ENCODE results near the gene TNFRSF14. TPM values are rescaled to one million over a fixed set of nuclear protein-coding genes. Genes with fewer than 3 reads are reported as not detected.
"Not testable (repeated sequence)": the region's sequence is repeated elsewhere in the genome, so short reads cannot be mapped to it uniquely, and the experiment has no call there.

TNFRSF14 gene
- total RNA-seq, 2 donors from 2014 or later, result 9.2 to 14.5 TPM

- no peaks in the 10 kb centered on the region for H3K9me3 ChIP-seq
- no peaks in the 10 kb centered on the region for H3K36me3 ChIP-seq
- peak overlapping the region; percentile 92 to 94 for H3K27ac ChIP-seq
- peak; percentile 91 for DNase-seq (ENCODE audit: low spot score)
- no peak for TF ChIP-seq CTCF (IDR thresholded peaks at IDR 0.05)
- H3K27me3 ChIP-seq, result no peaks in the 10 kb centered on the region
- peak overlapping the region; percentile 47 to 63 for H3K4me3 ChIP-seq
- H3K4me1 ChIP-seq, result peaks cover 0 to 65% of the 10 kb centered on the region in 2 donors
These were observed 9.5 kb upstream of the TNFRSF14 start for GRCh38 chr1:2546515-2547209.

- Histone ChIP-seq H3K27ac (peak overlapping the region; percentile 92 to 94), H3K36me3 (no peaks in the 10 kb centered on the region), H3K9me3 (no peaks in the 10 kb centered on the region), H3K4me3 (peak overlapping the region; percentile 47 to 63), H3K27me3 (no peaks in the 10 kb centered on the region), H3K4me1 (peaks cover 0 to 65% of the 10 kb centered on the region in 2 donors)
- no peak for DNase-seq (ENCODE audit: low spot score)
- TF ChIP-seq CTCF (IDR thresholded peaks at IDR 0.05), result no peak
These were observed 8.7 kb upstream of the TNFRSF14 start for GRCh38 chr1:2547210-2548067.

- H3K27me3 ChIP-seq, result no peaks in the 10 kb centered on the region
- peak overlapping the region; percentile 92 to 94 for H3K27ac ChIP-seq
- no peaks in the 10 kb centered on the region for H3K9me3 ChIP-seq
- H3K4me3 ChIP-seq, result peak overlapping the region in 1 of 2 donors; percentile 63
- peak; percentile 83 for DNase-seq (ENCODE audit: low spot score)
- peaks cover 0 to 65% of the 10 kb centered on the region in 2 donors for H3K4me1 ChIP-seq
- no peaks in the 10 kb centered on the region for H3K36me3 ChIP-seq
- peak; percentile 95 to 99 for TF ChIP-seq CTCF (IDR thresholded peaks at IDR 0.05)
These were observed 8.0 kb upstream of the TNFRSF14 start for GRCh38 chr1:2548068-2548589.

GRCh38 chr1:2549367-2550029 is 6.7 kb upstream of the TNFRSF14 start:
- DNase-seq (ENCODE audit: low spot score); H3K27me3 ChIP-seq; H3K36me3 ChIP-seq; H3K9me3 ChIP-seq: not testable (repeated sequence)
- Histone ChIP-seq H3K27ac (peak overlapping the region; percentile 92 to 94), H3K4me1 (peaks cover 0 to 52% of the 10 kb centered on the region in 2 donors), H3K4me3 (peak overlapping the region in 1 of 2 donors; percentile 63)

- Histone ChIP-seq H3K27ac (peak overlapping the region; percentile 48 to 51), H3K4me3 (peak overlapping the region; percentile 30 to 35), H3K4me1 (peaks cover 0 to 51% of the 10 kb centered on the region in 2 donors)
- not testable (repeated sequence) for H3K9me3 ChIP-seq; DNase-seq (ENCODE audit: low spot score); H3K27me3 ChIP-seq; H3K36me3 ChIP-seq
These were observed 5.8 kb upstream of the TNFRSF14 start for GRCh38 chr1:2550309-2550861.

- H3K9me3 ChIP-seq; H3K27me3 ChIP-seq; DNase-seq (ENCODE audit: low spot score); H3K36me3 ChIP-seq: not testable (repeated sequence)
- peak in 1 of 2 donors; percentile 35 for TF ChIP-seq CTCF (IDR thresholded peaks at IDR 0.05)
- Histone ChIP-seq H3K4me3 (peak overlapping the region; percentile 30 to 35), H3K27ac (peak overlapping the region; percentile 48 to 51), H3K4me1 (peaks cover 0 to 46% of the 10 kb centered on the region in 2 donors)
These were observed 4.6 kb upstream of the TNFRSF14 start for GRCh38 chr1:2551544-2551943.
